ENCODE results near the gene NPC1L1. TPM values are rescaled to one million over a fixed set of nuclear protein-coding genes. Genes with fewer than 3 reads are reported as not detected.

The NPC1L1 gene
- total and polyA plus RNA-seq, 10 of the 15 experiments (the other 5 are each of a cell fraction or from before 2014, with no cell fraction given) = 0.01 to 0.90 TPM; not detected in 8

DNA sequence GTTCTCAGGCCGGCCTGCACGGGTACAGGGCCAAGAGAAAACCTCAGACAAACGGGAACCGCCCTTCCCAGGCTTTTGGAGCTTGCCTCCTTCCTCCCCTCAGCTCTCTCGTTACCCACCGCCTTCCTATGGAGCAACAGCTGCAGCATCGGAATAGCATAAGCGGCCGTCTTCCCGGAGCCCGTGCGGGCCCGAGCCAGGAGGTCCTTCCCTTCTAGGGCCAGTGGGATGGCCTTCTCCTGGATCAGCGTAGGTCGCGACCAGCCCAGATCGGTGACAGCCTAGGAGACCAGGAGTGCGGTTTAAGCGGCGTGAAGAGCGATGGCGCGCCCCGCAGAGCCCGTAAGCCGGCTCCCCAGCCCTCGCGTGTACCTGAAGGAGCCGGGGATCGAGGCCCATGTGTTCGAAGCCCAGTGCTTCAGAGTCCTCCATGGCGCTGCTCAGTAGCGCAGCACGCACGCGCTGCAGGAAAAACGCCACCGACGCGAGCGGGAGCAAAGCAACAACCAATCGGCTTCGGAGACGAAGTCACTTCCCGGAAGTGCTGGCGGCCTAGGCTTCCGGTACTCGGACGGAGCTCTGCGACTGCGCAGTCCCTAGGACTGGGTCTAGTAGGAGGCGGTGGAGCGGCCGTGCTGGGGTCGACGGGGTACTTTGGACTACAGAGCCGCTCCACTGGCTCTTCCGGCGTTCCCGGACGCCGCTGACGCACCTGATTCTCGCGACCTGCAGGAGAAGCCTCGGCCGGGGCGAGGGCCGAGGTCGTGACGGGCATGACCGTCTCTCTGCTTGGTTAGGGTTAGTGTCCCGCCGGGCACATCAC is 32.5 kb upstream of the NPC1L1 start, which contains the start of gene DDX56 (continued):
- TF ChIP-seq IKZF2 (IDR thresholded peaks at IDR 0.05) (no peak), TCF3 (IDR thresholded peaks at IDR 0.05; ENCODE audit: borderline replicate concordance, insufficient read depth, low read depth, low read length) (peak; percentile 57; the same call in 1 of the 2 replicates), HCFC1 (IDR thresholded peaks at IDR 0.05; ENCODE audit: low read length) (peak; percentile 63), POLR2AphosphoS5 (IDR thresholded peaks at IDR 0.05; ENCODE audit: low read length) (peak; percentile 96), IRF4 (IDR thresholded peaks at IDR 0.05; ENCODE audit: low read depth, low read length) (no peak), ZBTB40 (IDR thresholded peaks at IDR 0.05; ENCODE audit: borderline replicate concordance) (peak; percentile 92)
- TF ChIP-seq, protein P1, sequence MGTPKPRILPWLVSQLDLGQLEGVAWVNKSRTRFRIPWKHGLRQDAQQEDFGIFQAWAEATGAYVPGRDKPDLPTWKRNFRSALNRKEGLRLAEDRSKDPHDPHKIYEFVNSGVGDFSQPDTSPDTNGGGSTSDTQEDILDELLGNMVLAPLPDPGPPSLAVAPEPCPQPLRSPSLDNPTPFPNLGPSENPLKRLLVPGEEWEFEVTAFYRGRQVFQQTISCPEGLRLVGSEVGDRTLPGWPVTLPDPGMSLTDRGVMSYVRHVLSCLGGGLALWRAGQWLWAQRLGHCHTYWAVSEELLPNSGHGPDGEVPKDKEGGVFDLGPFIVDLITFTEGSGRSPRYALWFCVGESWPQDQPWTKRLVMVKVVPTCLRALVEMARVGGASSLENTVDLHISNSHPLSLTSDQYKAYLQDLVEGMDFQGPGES (IDR thresholded peaks at IDR 0.05) = no peak
